Fibroblast of pulmonary artery (primary cell): ENCODE data around the gene FOXO3.

ENCODE experiments used
- DNase-seq: peaks from one replicate; pipeline ENCODE4 v3.0.0-alpha.2; 2010; ENCODE audit warnings: low read depth
- H3K4me3 ChIP-seq: replicated peaks from 2 replicates; pipeline ENCODE4 v1.5.1; 2011; ENCODE audit warnings: low read depth, mild to moderate bottlenecking, control low read depth, low read length, moderate library complexity
- TF ChIP-seq, protein P1 (sequence below): IDR thresholded peaks from 2 replicates; pipeline ENCODE4 v1.5.1; 2011; ENCODE audit warnings: mild to moderate bottlenecking, control low read depth, low read length, inconsistent platforms; ENCODE audit errors: missing control alignments

The FOXO3 gene

DNA sequence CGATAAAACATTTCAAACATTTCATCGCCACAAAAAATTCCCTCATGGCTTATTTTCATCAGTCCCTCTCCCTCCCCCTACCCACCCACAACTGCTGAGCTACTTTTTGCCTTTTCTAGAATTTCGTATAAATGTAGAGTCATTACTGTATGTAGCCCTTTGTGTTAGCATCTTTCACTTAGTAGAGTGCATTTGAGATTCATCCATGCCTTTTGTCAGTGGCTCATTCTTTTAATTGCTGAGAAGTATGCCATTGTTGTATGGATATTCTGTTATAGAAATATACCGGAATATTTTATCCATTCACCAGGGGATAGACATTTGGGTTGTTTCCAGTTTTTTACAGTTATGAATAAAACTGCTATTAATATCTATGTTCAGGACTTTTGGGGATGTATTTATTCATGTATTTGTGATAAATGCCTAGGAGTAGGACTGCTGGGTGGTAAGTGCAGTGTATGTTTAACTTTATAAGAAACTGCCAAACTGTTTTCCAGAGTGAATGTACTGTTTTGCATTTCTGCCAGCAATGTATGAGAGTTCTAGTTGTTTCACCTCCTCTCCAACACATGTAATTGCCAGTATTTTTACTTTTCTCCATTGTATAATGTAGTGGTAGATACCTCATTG is 50.4 kb downstream of the FOXO3 start:
- no peak for DNase-seq
- no peak overlapping the region for H3K4me3 ChIP-seq
- TF ChIP-seq, protein P1, sequence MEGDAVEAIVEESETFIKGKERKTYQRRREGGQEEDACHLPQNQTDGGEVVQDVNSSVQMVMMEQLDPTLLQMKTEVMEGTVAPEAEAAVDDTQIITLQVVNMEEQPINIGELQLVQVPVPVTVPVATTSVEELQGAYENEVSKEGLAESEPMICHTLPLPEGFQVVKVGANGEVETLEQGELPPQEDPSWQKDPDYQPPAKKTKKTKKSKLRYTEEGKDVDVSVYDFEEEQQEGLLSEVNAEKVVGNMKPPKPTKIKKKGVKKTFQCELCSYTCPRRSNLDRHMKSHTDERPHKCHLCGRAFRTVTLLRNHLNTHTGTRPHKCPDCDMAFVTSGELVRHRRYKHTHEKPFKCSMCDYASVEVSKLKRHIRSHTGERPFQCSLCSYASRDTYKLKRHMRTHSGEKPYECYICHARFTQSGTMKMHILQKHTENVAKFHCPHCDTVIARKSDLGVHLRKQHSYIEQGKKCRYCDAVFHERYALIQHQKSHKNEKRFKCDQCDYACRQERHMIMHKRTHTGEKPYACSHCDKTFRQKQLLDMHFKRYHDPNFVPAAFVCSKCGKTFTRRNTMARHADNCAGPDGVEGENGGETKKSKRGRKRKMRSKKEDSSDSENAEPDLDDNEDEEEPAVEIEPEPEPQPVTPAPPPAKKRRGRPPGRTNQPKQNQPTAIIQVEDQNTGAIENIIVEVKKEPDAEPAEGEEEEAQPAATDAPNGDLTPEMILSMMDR, result no peak

DNA sequence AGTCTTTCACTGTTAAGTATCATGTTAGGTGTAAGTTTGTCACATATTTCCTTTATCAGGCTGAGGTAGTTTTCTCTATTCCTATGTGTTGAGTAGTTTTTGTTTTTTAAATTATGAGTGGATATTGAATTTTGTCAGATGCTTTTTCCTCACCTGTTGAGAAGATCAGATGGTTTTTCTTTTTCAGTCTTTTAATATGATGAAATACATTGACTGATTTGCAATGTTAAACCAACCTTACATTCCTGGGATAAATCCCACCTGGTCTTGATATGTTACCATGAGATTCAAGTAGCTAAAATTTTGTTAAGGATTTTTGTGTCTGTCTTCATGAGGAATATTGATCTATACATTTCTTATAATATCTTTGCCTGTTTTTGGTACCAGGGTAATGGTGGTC is 52.1 kb downstream of the FOXO3 start:
- TF ChIP-seq, protein P1, result no peak
- no peak for DNase-seq
- no peak overlapping the region for H3K4me3 ChIP-seq

DNA sequence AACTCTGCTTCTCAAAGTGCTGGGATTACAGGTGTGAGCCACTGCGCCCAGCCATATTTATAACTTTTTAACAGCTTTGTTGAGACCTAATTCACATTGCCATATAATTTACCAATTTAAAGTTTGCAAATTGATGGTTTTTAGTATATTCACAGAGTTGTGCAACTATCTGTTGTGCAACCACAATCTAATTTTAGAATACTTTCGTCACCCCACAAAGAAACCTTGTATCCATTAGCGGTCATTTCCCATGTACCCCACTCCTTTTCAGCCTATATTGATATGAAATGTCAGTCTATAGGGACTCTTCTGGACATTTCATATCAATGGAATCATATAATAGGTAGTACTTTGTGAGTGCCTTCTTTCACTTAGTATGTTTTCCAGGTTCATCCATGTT is 55.8 kb downstream of the FOXO3 start:
- peak; percentile 57 for DNase-seq
- TF ChIP-seq, protein P1, result no peak

DNA sequence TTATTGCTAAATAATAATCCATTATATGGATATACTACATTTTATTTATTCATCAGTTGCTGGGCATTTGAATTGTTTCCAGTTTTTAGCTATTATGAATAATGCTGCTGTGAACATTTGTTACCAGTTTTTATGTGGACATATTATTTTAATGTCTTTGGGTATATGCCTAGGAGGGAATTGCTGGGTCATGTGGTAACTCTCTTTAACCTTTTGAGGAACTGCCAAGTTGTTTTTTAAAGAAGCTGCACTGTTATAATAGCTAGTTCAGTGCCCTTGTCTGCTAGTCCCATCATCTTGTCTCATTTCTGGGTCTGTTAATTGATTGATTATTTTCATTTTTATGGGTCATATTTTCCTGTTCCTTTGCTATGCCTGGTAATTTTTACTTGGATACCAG is 56.3 kb downstream of the FOXO3 start:
- TF ChIP-seq, protein P1, result no peak
- H3K4me3 ChIP-seq, result no peak overlapping the region
- DNase-seq, result no peak

More for the DNA sequence above, 55.8 kb downstream of the FOXO3 start:
- H3K4me3 ChIP-seq, result no peak overlapping the region

DNA sequence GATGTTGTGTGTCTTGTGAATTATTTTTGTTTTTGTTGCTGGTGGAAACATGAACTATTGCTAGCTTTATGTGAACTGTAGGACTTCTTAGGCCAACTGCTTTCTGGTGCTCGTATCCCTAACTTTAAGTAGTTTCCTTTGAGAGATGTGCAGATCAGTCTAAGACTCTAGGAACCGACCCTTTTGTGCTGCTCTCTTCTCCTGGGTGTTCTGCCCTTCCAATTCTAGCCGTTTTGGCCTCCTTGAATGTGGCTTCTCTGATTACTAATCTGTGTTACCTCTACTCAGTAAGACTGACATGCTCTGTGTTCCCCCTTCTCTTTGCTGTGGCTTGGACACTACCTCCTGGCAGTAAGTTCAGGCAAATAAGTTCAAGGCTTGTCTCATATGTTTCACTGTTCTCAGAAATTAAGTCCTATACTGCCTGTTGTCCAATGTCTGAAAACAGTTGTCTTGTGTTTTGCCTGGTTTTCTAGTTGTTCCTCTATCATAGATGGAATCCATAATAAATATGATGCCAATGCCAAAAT is 58.0 kb downstream of the FOXO3 start:
- DNase-seq, result no peak
- no peak overlapping the region for H3K4me3 ChIP-seq
- TF ChIP-seq, protein P1, result no peak

DNA sequence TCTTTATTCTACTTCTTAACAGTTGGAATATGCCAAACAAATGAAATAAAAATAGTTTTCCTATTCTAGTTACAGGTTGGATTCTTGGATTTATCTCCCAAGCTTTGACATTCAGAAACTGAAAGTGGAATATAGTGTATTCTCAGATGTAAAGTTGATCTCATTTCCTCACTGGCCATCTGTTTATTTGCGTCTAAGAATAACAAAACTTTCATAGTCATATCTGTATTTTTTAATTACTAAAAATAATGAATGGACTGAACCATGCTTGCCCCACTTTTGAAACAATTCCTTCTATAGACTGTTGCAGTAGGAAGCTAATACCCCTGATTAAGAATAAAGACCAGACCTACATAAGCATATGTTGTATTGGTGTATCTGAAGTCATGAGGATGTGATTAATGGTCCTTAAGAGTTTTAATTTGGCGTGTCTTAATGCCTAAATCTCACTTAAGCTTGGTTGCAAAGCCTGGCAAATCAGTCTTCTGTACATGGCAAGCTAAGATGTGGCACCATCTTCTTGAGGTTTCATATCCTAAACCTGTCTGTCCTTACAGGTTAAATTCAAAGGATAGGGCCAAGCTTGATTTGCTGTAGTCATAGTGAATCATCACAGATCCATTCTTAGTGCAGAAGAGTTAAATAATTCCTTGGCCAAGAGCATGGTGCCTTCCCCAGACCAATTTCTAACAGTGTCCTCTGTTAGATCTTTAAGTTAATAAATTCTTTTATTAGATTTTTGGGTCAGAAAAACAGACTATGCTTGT is 58.9 kb downstream of the FOXO3 start:
- DNase-seq, result no peak
- no peak overlapping the region for H3K4me3 ChIP-seq
- TF ChIP-seq, protein P1, result no peak
